ENCODE measurements around the gene ZBTB39.

The ZBTB39 gene

DNA sequence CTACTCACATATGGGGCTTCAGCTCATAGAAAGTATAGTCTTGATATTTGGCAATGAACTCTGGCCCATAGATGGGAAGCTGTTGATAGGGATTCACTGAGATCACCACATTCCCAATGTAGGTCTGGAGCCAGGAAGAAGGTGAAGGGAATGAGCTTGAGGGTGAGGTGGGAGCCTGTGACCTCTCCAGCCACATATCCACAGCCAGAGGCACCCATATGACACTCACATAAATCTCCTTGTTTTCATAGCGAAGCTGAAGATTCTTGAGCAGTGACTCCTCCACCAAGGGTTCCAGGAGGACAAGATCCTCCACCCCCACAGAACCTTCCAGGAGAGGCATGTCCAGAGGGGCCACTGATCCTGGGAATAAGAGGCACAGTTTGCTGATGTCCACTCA is 41.6 kb upstream of the ZBTB39 start:
- no peak for TF ChIP-seq ZFX (IDR thresholded peaks at IDR 0.05)
- TF ChIP-seq, protein P1, sequence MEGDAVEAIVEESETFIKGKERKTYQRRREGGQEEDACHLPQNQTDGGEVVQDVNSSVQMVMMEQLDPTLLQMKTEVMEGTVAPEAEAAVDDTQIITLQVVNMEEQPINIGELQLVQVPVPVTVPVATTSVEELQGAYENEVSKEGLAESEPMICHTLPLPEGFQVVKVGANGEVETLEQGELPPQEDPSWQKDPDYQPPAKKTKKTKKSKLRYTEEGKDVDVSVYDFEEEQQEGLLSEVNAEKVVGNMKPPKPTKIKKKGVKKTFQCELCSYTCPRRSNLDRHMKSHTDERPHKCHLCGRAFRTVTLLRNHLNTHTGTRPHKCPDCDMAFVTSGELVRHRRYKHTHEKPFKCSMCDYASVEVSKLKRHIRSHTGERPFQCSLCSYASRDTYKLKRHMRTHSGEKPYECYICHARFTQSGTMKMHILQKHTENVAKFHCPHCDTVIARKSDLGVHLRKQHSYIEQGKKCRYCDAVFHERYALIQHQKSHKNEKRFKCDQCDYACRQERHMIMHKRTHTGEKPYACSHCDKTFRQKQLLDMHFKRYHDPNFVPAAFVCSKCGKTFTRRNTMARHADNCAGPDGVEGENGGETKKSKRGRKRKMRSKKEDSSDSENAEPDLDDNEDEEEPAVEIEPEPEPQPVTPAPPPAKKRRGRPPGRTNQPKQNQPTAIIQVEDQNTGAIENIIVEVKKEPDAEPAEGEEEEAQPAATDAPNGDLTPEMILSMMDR (conservative IDR thresholded peaks at IDR 0.05), result no peak
- H3K27ac ChIP-seq, result no peak overlapping the region

DNA sequence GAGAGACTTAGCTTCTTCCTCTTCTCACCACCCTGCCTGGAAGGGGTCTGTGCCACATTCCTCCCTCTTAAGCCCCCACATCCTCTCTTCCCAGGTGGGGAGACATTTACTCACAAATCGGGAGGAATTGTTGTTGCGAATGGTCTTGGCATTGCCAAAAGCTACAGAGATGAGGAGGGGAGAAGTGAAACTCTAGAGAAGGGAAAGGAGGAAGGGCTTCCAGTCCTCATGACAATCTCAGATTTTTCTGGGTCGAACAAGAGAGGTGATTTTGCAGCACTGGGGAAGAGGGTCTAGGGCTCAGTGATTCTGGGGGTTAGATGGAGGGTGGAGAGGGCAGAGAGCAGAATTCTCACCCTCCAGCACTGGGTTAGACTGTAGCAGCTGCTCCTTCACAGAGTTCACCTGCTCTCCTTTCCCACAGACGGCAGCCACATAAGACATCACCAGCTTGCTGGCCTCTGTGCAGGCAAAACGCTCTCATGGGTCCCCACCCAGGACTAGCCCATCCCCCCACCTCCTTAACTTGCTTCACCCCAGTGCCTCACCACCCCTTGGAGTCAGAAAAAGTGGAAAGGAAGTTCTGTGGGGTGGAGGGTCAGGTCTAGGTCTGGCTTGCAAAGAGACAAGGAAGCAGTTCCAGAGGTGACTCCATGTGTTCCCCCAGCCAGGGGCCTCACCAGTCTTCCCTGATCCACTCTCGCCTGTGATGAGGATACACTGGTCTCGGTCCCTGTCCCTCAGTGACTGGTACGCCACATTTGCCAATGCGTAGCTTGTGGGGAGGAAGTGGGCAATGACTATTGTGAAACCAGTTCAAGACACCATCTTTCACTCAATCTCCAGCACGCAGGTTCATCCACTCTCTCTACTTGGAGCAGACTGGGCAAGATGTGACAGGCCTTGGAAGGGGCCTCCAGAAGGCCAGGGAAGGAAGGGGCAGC is 40.9 kb upstream of the ZBTB39 start:
- H3K27ac ChIP-seq, result no peak overlapping the region
- TF ChIP-seq ZFX (IDR thresholded peaks at IDR 0.05), result no peak
- TF ChIP-seq, protein P1 (conservative IDR thresholded peaks at IDR 0.05), result no peak

DNA sequence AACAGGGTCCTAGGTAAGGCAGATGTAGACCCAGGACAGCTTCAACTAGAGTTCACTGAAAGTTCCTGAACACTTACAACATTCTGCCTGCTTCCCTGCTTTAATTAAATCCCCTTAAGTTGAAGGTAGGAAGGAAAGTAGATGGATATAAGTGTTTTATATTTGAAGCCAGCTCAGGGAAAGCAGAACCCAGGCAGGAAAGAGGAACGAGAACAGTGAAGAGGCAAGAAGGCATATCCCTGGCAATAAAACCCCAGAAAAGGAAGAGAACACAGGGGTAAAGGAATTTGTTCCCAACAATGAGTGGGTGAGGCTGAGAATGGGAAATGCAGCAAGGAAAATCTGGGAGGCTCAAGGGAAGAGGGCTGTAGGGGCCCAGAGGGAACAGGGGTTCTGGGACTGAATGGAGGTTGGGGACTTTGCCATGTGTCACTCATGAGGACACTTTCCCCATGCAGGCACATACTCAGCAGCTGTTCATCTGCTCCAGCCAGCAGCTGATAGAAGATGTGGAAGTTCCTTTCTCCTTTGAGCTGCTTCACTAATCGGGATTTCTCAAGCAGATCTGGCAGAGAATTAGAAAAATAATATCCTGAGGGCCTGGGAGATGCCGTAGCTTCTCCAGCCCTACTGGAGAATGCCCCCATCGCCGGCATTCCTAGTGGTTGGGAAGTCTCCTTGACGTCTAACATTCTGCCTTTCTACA is 39.9 kb upstream of the ZBTB39 start:
- no peak overlapping the region for H3K27ac ChIP-seq
- no peak for TF ChIP-seq ZFX (IDR thresholded peaks at IDR 0.05)
- TF ChIP-seq, protein P1 (conservative IDR thresholded peaks at IDR 0.05), result no peak

DNA sequence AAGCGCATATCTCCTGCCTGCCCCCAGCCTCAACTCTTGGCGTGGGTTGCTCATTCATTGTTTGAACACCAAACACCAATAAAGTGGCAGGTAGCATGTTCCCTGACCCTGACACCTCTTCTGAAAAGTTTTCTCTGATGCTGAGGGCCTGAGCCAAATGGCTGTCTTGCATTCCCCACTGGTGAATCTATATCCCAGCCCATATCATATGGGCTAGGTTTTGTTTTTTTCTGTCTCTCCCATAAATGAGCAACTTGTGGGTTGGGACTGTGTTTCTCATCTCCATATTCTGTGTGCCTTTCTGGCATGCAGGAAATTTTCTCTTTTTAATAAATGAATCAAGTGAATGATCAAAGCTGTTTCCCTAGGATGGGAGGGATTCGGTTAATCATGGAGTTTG is 38.5 kb upstream of the ZBTB39 start:
- H3K27ac ChIP-seq, result no peak overlapping the region
- no peak for TF ChIP-seq ZFX (IDR thresholded peaks at IDR 0.05)
- TF ChIP-seq, protein P1 (conservative IDR thresholded peaks at IDR 0.05), result no peak

DNA sequence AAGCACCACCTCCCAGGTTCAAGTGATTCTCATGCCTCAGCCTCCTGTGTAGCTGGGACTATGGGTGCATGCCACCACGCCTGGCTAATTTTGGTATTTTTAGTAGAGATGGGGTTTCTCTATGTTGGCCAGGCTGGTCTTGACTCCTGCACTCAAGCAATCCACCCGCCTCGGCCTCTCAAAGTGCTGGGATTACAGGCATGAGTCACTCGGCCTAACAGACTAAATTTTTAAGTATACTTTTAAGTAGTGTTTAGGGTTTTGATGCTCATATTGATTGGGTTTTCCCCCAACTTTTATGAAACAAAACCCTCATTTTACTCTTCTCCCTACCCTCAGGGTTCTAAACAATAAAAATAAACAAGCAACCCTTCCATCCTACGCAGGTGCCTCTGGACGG is 38.1 kb upstream of the ZBTB39 start:
- TF ChIP-seq, protein P1 (conservative IDR thresholded peaks at IDR 0.05), result no peak
- no peak for TF ChIP-seq ZFX (IDR thresholded peaks at IDR 0.05)
- no peak overlapping the region for H3K27ac ChIP-seq

DNA sequence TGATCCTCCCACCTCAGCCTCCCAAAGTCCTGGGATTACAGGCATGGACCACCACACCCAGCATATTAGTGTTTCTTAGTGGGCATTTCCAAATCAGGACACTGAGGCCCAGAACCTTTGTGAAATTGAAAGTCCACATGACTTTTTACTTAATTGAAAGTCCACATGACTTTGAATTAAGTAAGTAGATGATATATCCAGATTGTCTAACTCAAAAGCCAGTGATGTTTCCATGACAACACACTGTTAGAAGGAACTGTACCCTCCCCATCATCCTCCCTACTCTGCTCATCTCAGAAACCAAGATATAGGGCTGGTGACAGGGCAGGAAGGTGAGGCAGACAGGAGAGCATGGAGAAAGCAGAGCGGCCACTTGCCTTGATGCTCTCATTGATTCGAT is 36.3 kb upstream of the ZBTB39 start:
- H3K27ac ChIP-seq, result no peak overlapping the region
- TF ChIP-seq, protein P1 (conservative IDR thresholded peaks at IDR 0.05), result no peak
- no peak for TF ChIP-seq ZFX (IDR thresholded peaks at IDR 0.05)

DNA sequence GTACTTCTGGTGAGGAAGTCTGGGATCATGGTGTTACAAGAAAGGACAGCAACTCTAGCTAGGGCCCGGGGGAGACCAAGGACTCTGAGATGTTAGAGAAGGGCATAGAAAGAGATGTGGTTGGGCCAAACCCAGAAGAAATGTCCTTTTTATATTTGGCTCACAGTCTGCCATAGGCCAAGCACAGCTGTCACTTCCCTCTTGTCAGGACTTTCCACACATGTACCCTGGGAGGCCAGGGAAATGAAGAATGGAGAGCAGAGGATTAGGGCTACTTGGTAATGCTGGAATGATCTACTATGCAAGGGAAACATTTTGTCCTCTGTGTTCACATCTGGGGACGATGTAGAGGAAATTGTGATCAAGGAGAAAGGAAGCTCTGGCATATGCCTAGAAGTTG is 34.4 kb upstream of the ZBTB39 start:
- no peak overlapping the region for H3K27ac ChIP-seq
- TF ChIP-seq, protein P1 (conservative IDR thresholded peaks at IDR 0.05), result no peak
- TF ChIP-seq ZFX (IDR thresholded peaks at IDR 0.05), result no peak
